CD14-positive monocyte (primary cell): ENCODE data around the gene SCN3B. TPM values are rescaled to one million over a fixed set of nuclear protein-coding genes. Genes with fewer than 3 reads are reported as not detected.

ENCODE experiments used
- DNase-seq, 3 donors: peaks; one replicate each; pipeline ENCODE4 v3.0.0-alpha.2; 2011 to 2022
- H2AFZ ChIP-seq: 2 replicates; pipeline ENCODE4 v1.6.0; 2012; ENCODE audit warnings: mild to moderate bottlenecking, low read depth, low read length, inconsistent platforms; ENCODE audit not compliant: insufficient read depth, poor library complexity, severe bottlenecking
- H3K27ac ChIP-seq, 2 donors: 1 replicate in 1 of 2; 2 replicates in 1 of 2; pipeline ENCODE4 v1.5.1; 2012 to 2013; ENCODE audit warnings: low read length in 2 of 2, control low read depth in 1 of 2, inconsistent platforms in 1 of 2, low read depth in 1 of 2, mild to moderate bottlenecking in 1 of 2
- H3K27me3 ChIP-seq, 2 donors: one replicate each; pipeline versions ENCODE4 v1.6.0 to v1.6.1; 2011 to 2013; ENCODE audit warnings: low read length in 2 of 2; ENCODE audit not compliant: control insufficient read depth in 2 of 2, insufficient read depth in 2 of 2
- H3K36me3 ChIP-seq, 2 donors: replicated peaks in 1 of 2; 1 replicate in 1 of 2; 2 replicates in 1 of 2; pipeline versions ENCODE4 v1.5.1 to v1.6.1; 2012 to 2013; ENCODE audit warnings: low read length in 2 of 2, control low read depth in 1 of 2, inconsistent platforms in 1 of 2, mild to moderate bottlenecking in 1 of 2; ENCODE audit not compliant: insufficient read depth in 2 of 2, control insufficient read depth in 1 of 2
- H3K4me1 ChIP-seq, 2 donors: 1 replicate in 1 of 2; 2 replicates in 1 of 2; pipeline versions ENCODE4 v1.5.1 to v1.6.1; 2012 to 2013; ENCODE audit warnings: low read length in 2 of 2, control low read depth in 1 of 2, inconsistent platforms in 1 of 2, mild to moderate bottlenecking in 1 of 2, moderate library complexity in 1 of 2; ENCODE audit not compliant: insufficient read depth in 2 of 2, control insufficient read depth in 1 of 2
- H3K4me2 ChIP-seq: replicated peaks from 2 replicates; pipeline ENCODE3; 2012; ENCODE audit warnings: low read length, moderate library complexity, mild to moderate bottlenecking; ENCODE audit not compliant: poor library complexity, severe bottlenecking; ENCODE audit errors: extremely low read depth
- H3K4me3 ChIP-seq, 3 experiments: fragments of 200-600 bp in 1 of 3; sonication (generic) in 1 of 3; replicated peaks in 1 of 3; 1 replicate in 2 of 3; 2 replicates in 1 of 3; pipeline ENCODE4 v1.5.1; 2011 to 2013; ENCODE audit warnings: low read length in 3 of 3, mild to moderate bottlenecking in 3 of 3, control low read depth in 2 of 3, low read depth in 2 of 3, inconsistent platforms in 1 of 3, moderate library complexity in 1 of 3
- H3K79me2 ChIP-seq: 2 replicates; pipeline ENCODE4 v1.6.0; 2012; ENCODE audit warnings: mild to moderate bottlenecking, control low read depth, inconsistent platforms, low read length, moderate library complexity; ENCODE audit not compliant: insufficient read depth
- H3K9ac ChIP-seq: 2 replicates; pipeline ENCODE4 v1.6.0; 2017; ENCODE audit warnings: low read length, mild to moderate bottlenecking; ENCODE audit not compliant: insufficient read depth, poor library complexity, severe bottlenecking
- H3K9me3 ChIP-seq, 2 donors: replicated peaks in 1 of 2; 1 replicate in 1 of 2; 2 replicates in 1 of 2; pipeline versions ENCODE4 v1.5.1 to v1.6.1; 2012 to 2013; ENCODE audit warnings: low read length in 2 of 2, control low read depth in 1 of 2; ENCODE audit not compliant: control insufficient read depth in 1 of 2, insufficient read depth in 1 of 2
- H4K20me1 ChIP-seq: 2 replicates; pipeline ENCODE4 v1.6.0; 2012; ENCODE audit warnings: mild to moderate bottlenecking, low read length, control low read depth, moderate library complexity; ENCODE audit not compliant: insufficient read depth
- H3K27ac Mint-ChIP-seq, 7 donors: one replicate each; pipeline ENCODE4 v1.8.0; 2020; ENCODE audit warnings: mild to moderate bottlenecking in 7 of 7, mixed read lengths in 7 of 7, moderate library complexity in 6 of 7, inconsistent platforms in 2 of 7
- H3K27me3 Mint-ChIP-seq, 3 donors: one replicate each; pipeline ENCODE4 v1.8.0; 2021 to 2022; ENCODE audit warnings: low read depth in 3 of 3, mild to moderate bottlenecking in 3 of 3, mixed read lengths in 3 of 3, moderate library complexity in 3 of 3, inconsistent platforms in 1 of 3
- H3K36me3 Mint-ChIP-seq, 2 donors: one replicate each; pipeline ENCODE4 v1.8.0; 2020; ENCODE audit warnings: mixed read lengths in 2 of 2, inconsistent platforms in 1 of 2, mild to moderate bottlenecking in 1 of 2
- H3K4me1 Mint-ChIP-seq: one replicate; pipeline ENCODE4 v1.8.0; 2020; ENCODE audit warnings: mild to moderate bottlenecking, mixed read lengths
- H3K4me3 Mint-ChIP-seq, 2 donors: one replicate each; pipeline ENCODE4 v1.8.0; 2020; ENCODE audit warnings: mild to moderate bottlenecking in 2 of 2, mixed read lengths in 2 of 2, moderate library complexity in 1 of 2
- H3K9me3 Mint-ChIP-seq, 7 donors: one replicate each; pipeline ENCODE4 v1.8.0; 2020 to 2022; ENCODE audit warnings: mixed read lengths in 7 of 7, mild to moderate bottlenecking in 6 of 7, moderate library complexity in 6 of 7, inconsistent platforms in 2 of 7
- WGBS: methylation state at CpG from one replicate; pipeline ENCODE4 v1.1.5; 2013; ENCODE audit warnings: missing lambda C conversion rate; ENCODE audit not compliant: insufficient coverage; 5-methylcytosine and 5-hydroxymethylcytosine counted together
- intact Hi-C, 2 donors: fragments of 100-400 bp; cut with micrococcal nuclease; formaldehyde crosslinking; loops; one replicate each; pipeline versions ENCODE4 v1.15.0 to v1.15.1; 2023
- polyA plus RNA-seq, 3 donors: library from polyadenylated mRNA; depleted of rRNA in 1 of 3; unstranded in 2 of 3; stranded (reverse) in 1 of 3; fragments of 300-500 nt in 2 of 3; fragments of >200 nt in 1 of 3; fragmentation: Illumina TruSeq in 2 of 3; gene quantifications; 1 replicate in 2 of 3; 2 replicates in 1 of 3; pipeline ENCODE4 v1.2.3, GENCODE V29; 2012 to 2021
- TF ChIP-seq, protein P1 (sequence below): fragments of 200-600 bp; IDR thresholded peaks from one replicate; pipeline ENCODE4 v1.8.0; 2022; ENCODE audit warnings: antibody characterized with exemption, mild to moderate bottlenecking

The SCN3B gene
- polyA plus RNA-seq, 3 donors = not detected

GRCh38 chr11:123698546-123699127 lies 44.2 kb upstream of the SCN3B start:
- H3K9me3 ChIP-seq = no peaks in the 10 kb centered on the region
- no peaks in the 10 kb centered on the region for H3K9me3 Mint-ChIP-seq
- H3K27me3 Mint-ChIP-seq = peaks cover 2 to 5% (median 4%) of the 10 kb centered on the region in 3 donors
- no peaks in the 10 kb centered on the region for H3K4me1 ChIP-seq
- H3K36me3 ChIP-seq = no peaks in the 10 kb centered on the region
- 40% methylated on average over 2 of the region's 2 CpGs for WGBS
- H3K79me2 ChIP-seq = no peaks in the 10 kb centered on the region
- H3K4me3 ChIP-seq = no peak overlapping the region
- DNase-seq = no peak
- no peak overlapping the region for H3K4me2 ChIP-seq
- no peak overlapping the region for H2AFZ ChIP-seq
- no peak overlapping the region for H3K27ac ChIP-seq
- no peaks in the 10 kb centered on the region for H3K27me3 ChIP-seq
- no peak overlapping the region for H3K4me3 Mint-ChIP-seq
- TF ChIP-seq, protein P1, sequence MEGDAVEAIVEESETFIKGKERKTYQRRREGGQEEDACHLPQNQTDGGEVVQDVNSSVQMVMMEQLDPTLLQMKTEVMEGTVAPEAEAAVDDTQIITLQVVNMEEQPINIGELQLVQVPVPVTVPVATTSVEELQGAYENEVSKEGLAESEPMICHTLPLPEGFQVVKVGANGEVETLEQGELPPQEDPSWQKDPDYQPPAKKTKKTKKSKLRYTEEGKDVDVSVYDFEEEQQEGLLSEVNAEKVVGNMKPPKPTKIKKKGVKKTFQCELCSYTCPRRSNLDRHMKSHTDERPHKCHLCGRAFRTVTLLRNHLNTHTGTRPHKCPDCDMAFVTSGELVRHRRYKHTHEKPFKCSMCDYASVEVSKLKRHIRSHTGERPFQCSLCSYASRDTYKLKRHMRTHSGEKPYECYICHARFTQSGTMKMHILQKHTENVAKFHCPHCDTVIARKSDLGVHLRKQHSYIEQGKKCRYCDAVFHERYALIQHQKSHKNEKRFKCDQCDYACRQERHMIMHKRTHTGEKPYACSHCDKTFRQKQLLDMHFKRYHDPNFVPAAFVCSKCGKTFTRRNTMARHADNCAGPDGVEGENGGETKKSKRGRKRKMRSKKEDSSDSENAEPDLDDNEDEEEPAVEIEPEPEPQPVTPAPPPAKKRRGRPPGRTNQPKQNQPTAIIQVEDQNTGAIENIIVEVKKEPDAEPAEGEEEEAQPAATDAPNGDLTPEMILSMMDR = no peak
- H3K36me3 Mint-ChIP-seq = no peaks in the 10 kb centered on the region
- H3K27ac Mint-ChIP-seq = peak overlapping the region in 2 of 7 donors; percentile 46 to 51
- H3K9ac ChIP-seq = no peak overlapping the region
- intact Hi-C loops = no loop called here
- H3K4me1 Mint-ChIP-seq = peaks cover 11% of the 10 kb centered on the region
- no peaks in the 10 kb centered on the region for H4K20me1 ChIP-seq

DNA sequence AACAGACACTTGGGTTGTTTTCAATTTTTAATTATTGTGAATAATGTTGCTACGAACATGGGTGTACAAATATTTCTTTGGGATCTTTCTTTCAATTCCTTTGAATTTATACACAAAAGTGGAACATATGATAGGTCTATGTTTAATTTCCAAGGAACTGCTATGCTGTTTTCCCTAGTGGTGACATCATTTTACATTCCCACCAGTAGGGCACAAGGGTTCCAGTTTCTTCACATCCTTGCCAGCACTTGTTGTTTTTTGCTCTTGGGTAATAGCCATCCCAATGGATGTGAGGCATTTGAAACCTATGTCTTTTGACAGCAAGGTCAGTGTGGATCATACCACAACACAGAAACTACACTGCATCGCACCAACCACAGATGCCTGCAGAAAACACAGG lies 41.8 kb upstream of the SCN3B start:
- H3K4me1 Mint-ChIP-seq = peaks cover 11% of the 10 kb centered on the region
- Histone ChIP-seq H3K9me3 (no peaks in the 10 kb centered on the region), H4K20me1 (no peaks in the 10 kb centered on the region), H3K9ac (no peak overlapping the region), H3K27me3 (no peaks in the 10 kb centered on the region), H3K79me2 (no peaks in the 10 kb centered on the region), H3K27ac (no peak overlapping the region), H3K36me3 (no peaks in the 10 kb centered on the region), H3K4me3 (no peak overlapping the region), H3K4me1 (no peaks in the 10 kb centered on the region), H3K4me2 (no peak overlapping the region), H2AFZ (no peak overlapping the region)
- no peak overlapping the region for H3K4me3 Mint-ChIP-seq
- H3K27ac Mint-ChIP-seq = no peak overlapping the region
- intact Hi-C loops = no loop called here
- no peak for DNase-seq
- no peaks in the 10 kb centered on the region for H3K9me3 Mint-ChIP-seq
- no peaks in the 10 kb centered on the region for H3K36me3 Mint-ChIP-seq
- WGBS = no CpG with 5 or more reads among the region's 2 CpGs
- H3K27me3 Mint-ChIP-seq = peaks cover 2 to 4% (median 4%) of the 10 kb centered on the region in 3 donors
- TF ChIP-seq, protein P1 = no peak
